Panc1 (cell line): Measurements from ENCODE around the gene ATP2C1. TPM values are rescaled to one million over a fixed set of nuclear protein-coding genes. Genes with fewer than 3 reads are reported as not detected.

Experiments
- ATAC-seq: fragments of 200-7000 bp; cut with Tn5 transposase; 2 replicates; pipeline ENCODE4 v1.9.1; 2020; ENCODE audit warnings: mild to moderate bottlenecking, moderate library complexity
- BruUV-seq: library from RNA; stranded (reverse); fragments of 400-500 nt; replicated peaks from 2 replicates; lab custom pipeline; 2021; lab: Mats Ljungman, UMichigan
- CTCF ChIA-PET: fragments of 300-600 bp; sonication (Branson Sonifier 250); formaldehyde crosslinking; loops from one replicate; lab custom pipeline; 2022; ENCODE audit warnings: antibody characterized with exemption; lab: Charles Lee
- POLR2A ChIA-PET: fragments of 300-600 bp; sonication (Branson Sonifier 250); formaldehyde crosslinking; loops from one replicate; lab custom pipeline; 2022; ENCODE audit warnings: antibody characterized with exemption; lab: Charles Lee
- DNase-seq: peaks from one replicate; pipeline ENCODE4 v3.0.0-alpha.2; 2010; ENCODE audit warnings: low read depth, low spot score
- H3K27ac ChIP-seq: 2 replicates; pipeline ENCODE4 v1.5.1; 2011; ENCODE audit warnings: mild to moderate bottlenecking, low read length, inconsistent platforms
- H3K27me3 ChIP-seq: fragments of 200-500 bp; sonication (Bioruptor generic); 2 replicates; pipeline ENCODE4 v1.6.0; 2014; ENCODE audit warnings: low read length, inconsistent platforms; ENCODE audit not compliant: control insufficient read depth, insufficient read depth
- H3K36me3 ChIP-seq: fragments of 200-500 bp; sonication (Bioruptor generic); 2 replicates; pipeline ENCODE4 v1.5.1; 2014; ENCODE audit warnings: inconsistent platforms, mild to moderate bottlenecking, low read length, moderate library complexity; ENCODE audit not compliant: control insufficient read depth, insufficient read depth
- H3K4me1 ChIP-seq: 2 replicates; pipeline ENCODE4 v1.5.1; 2011; ENCODE audit warnings: inconsistent platforms, mild to moderate bottlenecking, low read length, moderate library complexity; ENCODE audit not compliant: control insufficient read depth, insufficient read depth
- H3K4me3 ChIP-seq, 2 experiments: 2 replicates each; pipeline ENCODE4 v1.5.1; 2011 to 2012; ENCODE audit warnings: low read depth in 2 of 2, low read length in 2 of 2, mild to moderate bottlenecking in 2 of 2, inconsistent platforms in 1 of 2, moderate library complexity in 1 of 2
- H3K9me3 ChIP-seq: fragments of 200-500 bp; sonication (Bioruptor generic); 2 replicates; pipeline ENCODE4 v1.5.1; 2014; ENCODE audit warnings: low read depth, mild to moderate bottlenecking, inconsistent platforms, low read length, moderate library complexity; ENCODE audit not compliant: control insufficient read depth, insufficient read depth
- POLR2AphosphoS5 ChIP-seq: IDR thresholded peaks from 2 replicates; pipeline ENCODE4 v1.6.1; 2012; ENCODE audit warnings: mild to moderate bottlenecking, low read depth, low read length, moderate library complexity
- REST ChIP-seq, 2 experiments: IDR thresholded peaks; 2 replicates each; pipeline ENCODE4 v1.6.1; 2011 to 2012; ENCODE audit warnings: low read depth in 2 of 2, control low read depth in 1 of 2, low read length in 1 of 2, mild to moderate bottlenecking in 1 of 2, moderate library complexity in 1 of 2; ENCODE audit not compliant: insufficient read depth in 1 of 2
- SIN3A ChIP-seq: IDR thresholded peaks from 2 replicates; pipeline ENCODE4 v1.6.1; 2012; ENCODE audit warnings: low read depth, mild to moderate bottlenecking, low read length, moderate library complexity, borderline replicate concordance; ENCODE audit not compliant: insufficient read depth
- TCF7L2 ChIP-seq: IDR thresholded peaks from 2 replicates; pipeline ENCODE4 v1.6.1; 2011; ENCODE audit warnings: mild to moderate bottlenecking, low read depth, low read length, inconsistent platforms
- in situ Hi-C: cut with HindIII; loops from 2 replicates; pipeline ENCODE4 v1.10.0; 2016; ENCODE audit warnings: low sequenced_read_pairs, low pct_unique_long_range_greater_than_20kb
- intact Hi-C: fragments of 100-400 bp; cut with micrococcal nuclease; formaldehyde crosslinking; loops from one replicate; pipeline ENCODE4 v1.10.0; 2022; ENCODE audit not compliant: unreplicated experiment
- total RNA-seq: library from RNA; stranded (reverse); gene quantifications from one replicate; pipeline ENCODE4 v1.2.1, GENCODE V29; 2021; ENCODE audit not compliant: unreplicated experiment
- TF ChIP-seq, protein P1 (sequence below): fragments of 450-650 bp; IDR thresholded peaks from 2 replicates; pipeline ENCODE4 v1.5.1; 2017; ENCODE audit warnings: mild to moderate bottlenecking

The ATP2C1 gene
- total RNA-seq, 1 experiment from 2014 or later = 101 TPM

DNA sequence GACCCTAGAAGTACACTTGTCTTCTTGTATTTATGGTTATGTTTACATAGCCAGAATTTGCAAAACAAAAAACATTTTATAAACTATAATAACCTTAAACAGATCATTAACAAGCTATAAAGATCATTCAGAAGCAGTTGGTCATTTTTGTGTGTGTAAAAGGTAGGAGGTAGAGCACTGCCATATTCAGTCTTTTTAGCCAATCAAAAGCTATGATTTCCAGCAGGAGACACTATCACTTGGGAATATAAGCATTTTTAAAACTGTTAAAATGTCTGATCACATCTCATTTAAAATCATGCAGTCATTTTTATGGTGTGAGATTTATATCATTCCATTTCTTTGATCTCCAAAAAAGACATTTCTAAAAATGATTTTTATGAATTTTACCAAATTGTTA, 42.6 kb upstream of the ATP2C1 start:
- peaks cover 10% of the 10 kb centered on the region; the same call in 1 of the 2 replicates for H3K27me3 ChIP-seq
- TF ChIP-seq SIN3A = no peak
- TF ChIP-seq POLR2AphosphoS5 = no peak
- no peak for TF ChIP-seq TCF7L2
- TF ChIP-seq, protein P1, sequence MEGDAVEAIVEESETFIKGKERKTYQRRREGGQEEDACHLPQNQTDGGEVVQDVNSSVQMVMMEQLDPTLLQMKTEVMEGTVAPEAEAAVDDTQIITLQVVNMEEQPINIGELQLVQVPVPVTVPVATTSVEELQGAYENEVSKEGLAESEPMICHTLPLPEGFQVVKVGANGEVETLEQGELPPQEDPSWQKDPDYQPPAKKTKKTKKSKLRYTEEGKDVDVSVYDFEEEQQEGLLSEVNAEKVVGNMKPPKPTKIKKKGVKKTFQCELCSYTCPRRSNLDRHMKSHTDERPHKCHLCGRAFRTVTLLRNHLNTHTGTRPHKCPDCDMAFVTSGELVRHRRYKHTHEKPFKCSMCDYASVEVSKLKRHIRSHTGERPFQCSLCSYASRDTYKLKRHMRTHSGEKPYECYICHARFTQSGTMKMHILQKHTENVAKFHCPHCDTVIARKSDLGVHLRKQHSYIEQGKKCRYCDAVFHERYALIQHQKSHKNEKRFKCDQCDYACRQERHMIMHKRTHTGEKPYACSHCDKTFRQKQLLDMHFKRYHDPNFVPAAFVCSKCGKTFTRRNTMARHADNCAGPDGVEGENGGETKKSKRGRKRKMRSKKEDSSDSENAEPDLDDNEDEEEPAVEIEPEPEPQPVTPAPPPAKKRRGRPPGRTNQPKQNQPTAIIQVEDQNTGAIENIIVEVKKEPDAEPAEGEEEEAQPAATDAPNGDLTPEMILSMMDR = no peak
- no peak for TF ChIP-seq REST (IDR thresholded peaks at IDR 0.05; ENCODE audit: insufficient read depth in 1 of 2, low read depth in 2 of 2, low read length in 1 of 2)
- no peaks in the 10 kb centered on the region for H3K9me3 ChIP-seq
- ChIA-PET POLR2A (no interaction called here), CTCF (no interaction called here)
- no peak for ATAC-seq
- BruUV-seq = no TSS peak
- DNase-seq = no peak
- intact Hi-C loops = no loop called here
- in situ Hi-C loops = no loop called here
- no peak overlapping the region for H3K4me3 ChIP-seq
- H3K4me1 ChIP-seq = no peaks in the 10 kb centered on the region
- H3K36me3 ChIP-seq = no peaks in the 10 kb centered on the region
- no peak overlapping the region for H3K27ac ChIP-seq

DNA sequence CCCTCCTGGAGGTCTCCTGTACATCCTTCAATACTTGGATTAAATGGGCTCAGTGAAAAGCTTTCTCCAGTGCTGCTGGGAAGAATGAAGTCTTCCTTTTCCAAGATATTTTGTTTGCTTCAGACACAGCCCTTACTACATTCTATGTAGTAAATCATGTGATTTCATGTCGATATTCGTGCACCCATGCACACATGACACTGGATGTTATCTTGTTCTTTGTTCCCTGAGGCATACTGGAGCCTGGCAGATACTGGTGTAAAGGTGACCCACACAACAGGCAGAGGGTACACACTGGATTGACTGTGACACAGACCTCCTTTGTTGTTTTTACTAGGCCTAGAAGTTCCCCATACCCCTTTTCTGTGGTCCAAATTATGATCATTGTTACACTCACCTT, 40.3 kb upstream of the ATP2C1 start:
- H3K4me1 ChIP-seq = no peaks in the 10 kb centered on the region
- ChIA-PET POLR2A (no interaction called here), CTCF (no interaction called here)
- no peak for TF ChIP-seq REST (IDR thresholded peaks at IDR 0.05; ENCODE audit: insufficient read depth in 1 of 2, low read depth in 2 of 2, low read length in 1 of 2)
- TF ChIP-seq TCF7L2 = no peak
- H3K9me3 ChIP-seq = no peaks in the 10 kb centered on the region
- in situ Hi-C loops = no loop called here
- no peaks in the 10 kb centered on the region for H3K36me3 ChIP-seq
- no peak for DNase-seq
- H3K27me3 ChIP-seq = peaks cover 10% of the 10 kb centered on the region
- BruUV-seq = no TSS peak
- ATAC-seq = no peak
- no peak overlapping the region for H3K27ac ChIP-seq
- no peak overlapping the region for H3K4me3 ChIP-seq
- intact Hi-C loops = no loop called here
